ENCODE data around the gene RYK. TPM values are rescaled to one million over a fixed set of nuclear protein-coding genes. Genes with fewer than 3 reads are reported as not detected.
"Not testable (repeated sequence)": the region's sequence is repeated elsewhere in the genome, so short reads cannot be mapped to it uniquely, and the experiment has no call there.

The RYK gene
- polyA plus RNA-seq, 4 donors: 13.2 to 54.2 (median 22.0) TPM

GRCh38 chr3:134275110-134275509 is 24.5 kb upstream of the RYK start:
- H3K27ac ChIP-seq (ENCODE audit: low read depth in 1 of 3, low read length in 2 of 3); H3K4me3 ChIP-seq (ENCODE audit: low read depth in 1 of 3, low read length in 3 of 3); H3K4me1 ChIP-seq (ENCODE audit: control insufficient read depth in 3 of 3, insufficient read depth in 2 of 3, low read depth in 1 of 3, low read length in 2 of 3); H3K27me3 ChIP-seq (ENCODE audit: control insufficient read depth in 3 of 3, insufficient read depth in 3 of 3, low read length in 3 of 3); FAIRE-seq; H3K9me3 ChIP-seq (ENCODE audit: control insufficient read depth in 2 of 2, insufficient read depth in 1 of 2, low read depth in 1 of 2, low read length in 1 of 2); H3K36me3 ChIP-seq (ENCODE audit: control insufficient read depth in 3 of 3, insufficient read depth in 2 of 3, low read depth in 1 of 3, low read length in 3 of 3): not testable (repeated sequence)
- peak in 1 of 2 donors; percentile 25 for DNase-seq

DNA sequence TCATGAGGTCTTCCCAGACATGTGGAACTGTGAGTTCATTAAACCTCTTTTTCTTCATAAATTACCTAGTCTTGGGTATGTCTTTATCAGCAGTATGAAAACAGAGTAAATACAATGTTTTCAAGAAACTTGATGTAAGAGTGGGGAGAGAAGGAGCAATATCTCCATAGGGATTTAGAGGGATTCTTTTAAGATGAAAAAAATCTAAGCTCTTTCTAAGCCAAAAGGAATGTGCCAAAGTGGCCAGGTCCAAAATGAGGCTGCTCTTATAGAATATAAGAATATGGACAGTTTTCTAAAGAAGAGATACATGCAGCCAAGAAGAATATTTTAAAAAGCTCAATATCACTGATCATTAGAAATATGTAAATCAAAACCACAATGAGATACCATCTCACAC is 23.9 kb upstream of the RYK start:
- Histone ChIP-seq H3K27ac (ENCODE audit: low read depth in 1 of 3, low read length in 2 of 3) (no peak overlapping the region), H3K27me3 (ENCODE audit: control insufficient read depth in 3 of 3, insufficient read depth in 3 of 3, low read length in 3 of 3) (peaks cover 0 to 2% (median 2%) of the 10 kb centered on the region in 3 donors), H3K4me1 (ENCODE audit: control insufficient read depth in 3 of 3, insufficient read depth in 2 of 3, low read depth in 1 of 3, low read length in 2 of 3) (no peaks in the 10 kb centered on the region), H3K36me3 (ENCODE audit: control insufficient read depth in 3 of 3, insufficient read depth in 2 of 3, low read depth in 1 of 3, low read length in 3 of 3) (no peaks in the 10 kb centered on the region), H3K9me3 (ENCODE audit: control insufficient read depth in 2 of 2, insufficient read depth in 1 of 2, low read depth in 1 of 2, low read length in 1 of 2) (no peaks in the 10 kb centered on the region), H3K4me3 (ENCODE audit: low read depth in 1 of 3, low read length in 3 of 3) (no peak overlapping the region)
- DNase-seq (no peak), FAIRE-seq (no peak)

DNA sequence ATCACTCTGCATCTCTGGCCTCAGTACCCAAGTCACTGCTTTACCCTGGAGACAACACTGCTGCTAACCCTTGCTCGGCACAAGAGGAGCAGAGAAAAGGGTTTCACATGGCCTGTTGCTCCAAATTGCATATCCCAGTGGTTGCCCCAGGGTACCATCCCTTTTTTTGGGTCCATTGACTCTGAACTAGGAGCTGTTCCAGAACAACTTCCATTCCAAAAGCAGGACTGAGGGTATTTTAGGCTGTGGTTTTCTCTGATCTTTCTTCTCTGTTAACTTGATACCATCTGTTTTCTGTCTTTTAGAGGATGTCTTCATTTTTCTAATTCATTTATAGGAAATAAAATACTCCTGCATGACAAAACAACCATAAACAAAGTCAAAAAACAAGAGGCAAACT is 17.3 kb upstream of the RYK start:
- Histone ChIP-seq H3K4me1 (ENCODE audit: control insufficient read depth in 3 of 3, insufficient read depth in 2 of 3, low read depth in 1 of 3, low read length in 2 of 3) (no peaks in the 10 kb centered on the region), H3K36me3 (ENCODE audit: control insufficient read depth in 3 of 3, insufficient read depth in 2 of 3, low read depth in 1 of 3, low read length in 3 of 3) (no peaks in the 10 kb centered on the region), H3K9me3 (ENCODE audit: control insufficient read depth in 2 of 2, insufficient read depth in 1 of 2, low read depth in 1 of 2, low read length in 1 of 2) (no peaks in the 10 kb centered on the region), H3K27me3 (ENCODE audit: control insufficient read depth in 3 of 3, insufficient read depth in 3 of 3, low read length in 3 of 3) (no peaks in the 10 kb centered on the region), H3K27ac (ENCODE audit: low read depth in 1 of 3, low read length in 2 of 3) (no peak overlapping the region), H3K4me3 (ENCODE audit: low read depth in 1 of 3, low read length in 3 of 3) (no peak overlapping the region)
- 91 to 96% (median 95%) methylated on average over 1 of the region's 1 CpG for WGBS, 3 donors
- no peak for FAIRE-seq
- DNase-seq: no peak

DNA sequence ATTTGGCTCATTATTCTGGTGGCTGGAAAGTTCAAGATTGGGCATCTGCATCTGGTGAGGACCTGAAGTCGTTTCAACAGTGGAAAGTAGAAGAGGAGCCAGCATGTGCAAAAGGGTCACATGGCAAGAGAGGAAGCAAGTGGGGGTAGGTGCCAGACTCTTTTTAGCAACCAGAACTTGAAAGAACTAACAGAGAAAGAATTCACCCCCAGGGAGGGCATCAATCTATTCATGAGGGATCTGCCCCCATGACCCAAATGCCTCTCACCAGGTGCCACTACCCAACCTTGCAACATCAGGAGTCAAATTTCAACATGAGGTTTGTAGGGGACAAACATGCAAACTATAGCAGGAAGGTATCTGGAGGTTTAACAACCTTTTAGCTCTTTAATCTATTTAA is 10.3 kb upstream of the RYK start:
- Histone ChIP-seq H3K36me3 (ENCODE audit: control insufficient read depth in 3 of 3, insufficient read depth in 2 of 3, low read depth in 1 of 3, low read length in 3 of 3) (no peaks in the 10 kb centered on the region), H3K4me1 (ENCODE audit: control insufficient read depth in 3 of 3, insufficient read depth in 2 of 3, low read depth in 1 of 3, low read length in 2 of 3) (no peaks in the 10 kb centered on the region), H3K27me3 (ENCODE audit: control insufficient read depth in 3 of 3, insufficient read depth in 3 of 3, low read length in 3 of 3) (no peaks in the 10 kb centered on the region), H3K27ac (ENCODE audit: low read depth in 1 of 3, low read length in 2 of 3) (no peak overlapping the region), H3K9me3 (ENCODE audit: control insufficient read depth in 2 of 2, insufficient read depth in 1 of 2, low read depth in 1 of 2, low read length in 1 of 2) (no peaks in the 10 kb centered on the region), H3K4me3 (ENCODE audit: low read depth in 1 of 3, low read length in 3 of 3) (no peak overlapping the region)
- FAIRE-seq (no peak), DNase-seq (no peak)
- whole genome bisulfite sequencing, 3 donors: 28 to 78% (median 56%) methylated on average over 1 of the region's 1 CpG

DNA sequence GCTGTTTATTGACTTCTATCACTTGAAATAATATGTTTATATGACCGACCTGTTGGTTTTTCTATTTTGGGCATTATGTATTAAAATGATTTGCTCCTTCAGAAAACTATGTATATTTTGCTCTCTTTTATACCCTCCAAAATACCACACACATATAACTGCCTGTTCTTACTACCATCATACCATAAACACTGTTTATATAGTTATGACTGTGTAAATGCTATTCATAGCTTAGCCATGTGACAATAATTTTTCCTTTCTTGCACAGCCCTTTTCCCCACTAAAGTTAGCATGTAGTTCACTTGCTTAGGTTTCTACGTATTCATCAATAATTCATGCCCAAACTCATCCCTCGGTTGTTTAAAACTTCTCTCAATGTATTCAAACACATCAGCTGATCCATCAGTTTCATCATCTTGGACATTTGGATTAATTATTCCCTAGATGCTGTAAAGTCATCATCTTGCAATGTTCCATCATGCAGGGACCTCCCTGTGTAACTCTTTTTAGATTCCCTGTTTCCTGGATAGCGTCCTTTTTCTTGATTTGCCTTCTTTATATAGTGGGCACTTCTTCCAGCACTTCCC is 8.2 kb upstream of the RYK start:
- H3K36me3 ChIP-seq (ENCODE audit: control insufficient read depth in 3 of 3, insufficient read depth in 2 of 3, low read depth in 1 of 3, low read length in 3 of 3): no peaks in the 10 kb centered on the region
- WGBS, 3 donors: 66 to 81% (median 72%) methylated on average over 4 of the region's 4 CpGs
- FAIRE-seq (no peak), DNase-seq (no peak)
- no peak overlapping the region for H3K27ac ChIP-seq (ENCODE audit: low read depth in 1 of 3, low read length in 2 of 3)
- no peak overlapping the region for H3K4me3 ChIP-seq (ENCODE audit: low read depth in 1 of 3, low read length in 3 of 3)
- peaks cover 0 to 4% (median 0%) of the 10 kb centered on the region in 3 donors for H3K27me3 ChIP-seq (ENCODE audit: control insufficient read depth in 3 of 3, insufficient read depth in 3 of 3, low read length in 3 of 3)
- no peaks in the 10 kb centered on the region for H3K9me3 ChIP-seq (ENCODE audit: control insufficient read depth in 2 of 2, insufficient read depth in 1 of 2, low read depth in 1 of 2, low read length in 1 of 2)
- H3K4me1 ChIP-seq (ENCODE audit: control insufficient read depth in 3 of 3, insufficient read depth in 2 of 3, low read depth in 1 of 3, low read length in 2 of 3): no peaks in the 10 kb centered on the region

GRCh38 chr3:134255404-134255803 is 4.7 kb upstream of the RYK start:
- H3K27ac ChIP-seq (ENCODE audit: low read depth in 1 of 3, low read length in 2 of 3): no peak overlapping the region
- no peaks in the 10 kb centered on the region for H3K36me3 ChIP-seq (ENCODE audit: control insufficient read depth in 3 of 3, insufficient read depth in 2 of 3, low read depth in 1 of 3, low read length in 3 of 3)
- H3K4me3 ChIP-seq (ENCODE audit: low read depth in 1 of 3, low read length in 3 of 3): no peak overlapping the region
- no peaks in the 10 kb centered on the region for H3K9me3 ChIP-seq (ENCODE audit: control insufficient read depth in 2 of 2, insufficient read depth in 1 of 2, low read depth in 1 of 2, low read length in 1 of 2)
- DNase-seq (no peak), FAIRE-seq (no peak)
- H3K4me1 ChIP-seq (ENCODE audit: control insufficient read depth in 3 of 3, insufficient read depth in 2 of 3, low read depth in 1 of 3, low read length in 2 of 3): no peaks in the 10 kb centered on the region
- H3K27me3 ChIP-seq (ENCODE audit: control insufficient read depth in 3 of 3, insufficient read depth in 3 of 3, low read length in 3 of 3): peaks cover 0 to 4% (median 0%) of the 10 kb centered on the region in 3 donors

DNA sequence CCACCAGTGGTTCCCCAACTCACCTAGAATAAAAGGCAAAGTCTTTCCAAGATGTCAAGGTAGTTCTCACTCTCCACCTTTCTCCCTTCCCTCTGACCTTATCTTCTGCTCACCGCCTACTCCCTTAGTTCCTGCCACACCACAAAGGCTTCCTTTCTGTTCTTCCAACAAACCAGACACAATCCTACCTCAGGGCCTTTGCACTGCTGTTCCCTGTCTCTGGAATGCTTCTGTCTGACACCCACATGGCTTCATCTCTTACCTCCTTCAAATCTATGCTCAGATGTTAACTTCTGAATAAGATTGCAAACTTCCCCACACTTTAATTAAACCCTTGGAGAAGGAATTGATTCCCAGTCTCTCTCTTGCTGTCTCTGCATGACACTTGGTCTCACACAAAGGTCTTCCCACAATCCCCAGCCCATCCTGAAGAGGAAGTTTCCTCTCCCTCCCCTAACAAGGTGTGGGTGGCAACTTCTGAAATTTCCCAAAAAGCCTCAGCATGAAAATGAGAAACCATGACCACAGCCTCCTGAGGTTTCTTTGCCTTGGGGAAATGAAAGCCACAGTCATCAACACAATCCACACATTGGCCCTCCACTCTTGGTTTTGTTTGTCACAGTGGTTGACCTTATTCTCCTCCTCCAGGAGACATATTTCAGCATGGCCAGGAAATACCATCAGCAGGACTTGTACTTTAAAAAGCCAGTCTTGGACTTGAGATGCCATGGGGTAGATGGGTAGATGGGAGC is 3.0 kb upstream of the RYK start:
- DNase-seq: no peak
- FAIRE-seq: no peak
- peaks cover 0 to 4% (median 0%) of the 10 kb centered on the region in 3 donors for H3K27me3 ChIP-seq (ENCODE audit: control insufficient read depth in 3 of 3, insufficient read depth in 3 of 3, low read length in 3 of 3)
- H3K4me3 ChIP-seq (ENCODE audit: low read depth in 1 of 3, low read length in 3 of 3): no peak overlapping the region
- no peaks in the 10 kb centered on the region for H3K9me3 ChIP-seq (ENCODE audit: control insufficient read depth in 2 of 2, insufficient read depth in 1 of 2, low read depth in 1 of 2, low read length in 1 of 2)
- H3K27ac ChIP-seq (ENCODE audit: low read depth in 1 of 3, low read length in 2 of 3): no peak overlapping the region
- no peaks in the 10 kb centered on the region for H3K36me3 ChIP-seq (ENCODE audit: control insufficient read depth in 3 of 3, insufficient read depth in 2 of 3, low read depth in 1 of 3, low read length in 3 of 3)
- H3K4me1 ChIP-seq (ENCODE audit: control insufficient read depth in 3 of 3, insufficient read depth in 2 of 3, low read depth in 1 of 3, low read length in 2 of 3): peaks cover 0 to 4% (median 0%) of the 10 kb centered on the region in 3 donors
- WGBS, 3 donors: 77 to 100% (median 80%) methylated on average over 1 of the region's 1 CpG

- Histone ChIP-seq H3K27me3 (ENCODE audit: control insufficient read depth in 3 of 3, insufficient read depth in 3 of 3, low read length in 3 of 3) (peaks cover 0 to 4% (median 0%) of the 10 kb centered on the region in 3 donors), H3K9me3 (ENCODE audit: control insufficient read depth in 2 of 2, insufficient read depth in 1 of 2, low read depth in 1 of 2, low read length in 1 of 2) (no peaks in the 10 kb centered on the region), H3K4me3 (ENCODE audit: low read depth in 1 of 3, low read length in 3 of 3) (no peak overlapping the region), H3K36me3 (ENCODE audit: control insufficient read depth in 3 of 3, insufficient read depth in 2 of 3, low read depth in 1 of 3, low read length in 3 of 3) (no peaks in the 10 kb centered on the region), H3K4me1 (ENCODE audit: control insufficient read depth in 3 of 3, insufficient read depth in 2 of 3, low read depth in 1 of 3, low read length in 2 of 3) (peaks cover 0 to 4% (median 0%) of the 10 kb centered on the region in 3 donors), H3K27ac (ENCODE audit: low read depth in 1 of 3, low read length in 2 of 3) (no peak overlapping the region)
- no peak for DNase-seq
- WGBS, 3 donors: 84 to 87% (median 86%) methylated on average over 7 of the region's 7 CpGs
- no peak for FAIRE-seq
These were observed 2.1 kb upstream of the RYK start for GRCh38 chr3:134252766-134253165.

Data from small intestine (tissue), 7 donors.